Measurements from ENCODE around the gene RNF5.

RNF5 gene

GRCh38 chr6:32152769-32153563, 25.2 kb upstream of the RNF5 start:
- no peak for DNase-seq

GRCh38 chr6:32153564-32154513, 24.4 kb upstream of the RNF5 start, which contains the start of gene PPT2:
Gene PPT2 (plus strand): TSS chr6:32154141. CDS start chr6:32154595, 454 bp downstream.
- peak; percentile 54 for DNase-seq

- peak; percentile 53 for DNase-seq
These were observed 23.6 kb upstream of the RNF5 start for GRCh38 chr6:32154514-32155161.

- DNase-seq: no peak
These were observed 21.3 kb upstream of the RNF5 start for GRCh38 chr6:32156891-32157290.

GRCh38 chr6:32158052-32158451, 20.2 kb upstream of the RNF5 start:
- DNase-seq: no peak

- DNase-seq: no peak
These were observed 14.5 kb upstream of the RNF5 start for GRCh38 chr6:32163559-32164258.

GRCh38 chr6:32164295-32164694, 13.9 kb upstream of the RNF5 start, which contains the start of gene EGFL8:
Gene EGFL8 (plus strand): TSS chr6:32164595. CDS start chr6:32166166, 1,571 bp downstream.
- no peak for DNase-seq

GRCh38 chr6:32166411-32167061, 11.7 kb upstream of the RNF5 start:
- DNase-seq: no peak

GRCh38 chr6:32167154-32167760, 10.9 kb upstream of the RNF5 start:
- no peak for DNase-seq

- DNase-seq: no peak
These were observed 10.4 kb upstream of the RNF5 start for GRCh38 chr6:32167761-32168262.

GRCh38 chr6:32168350-32168749, 9.9 kb upstream of the RNF5 start:
- no peak for DNase-seq

GRCh38 chr6:32168807-32169591, 9.2 kb upstream of the RNF5 start:
- DNase-seq: no peak

GRCh38 chr6:32170294-32170693, 7.9 kb upstream of the RNF5 start:
- DNase-seq: no peak

GRCh38 chr6:32171234-32171633, 7.0 kb upstream of the RNF5 start:
- DNase-seq: no peak

GRCh38 chr6:32173051-32173727, 5.0 kb upstream of the RNF5 start:
- no peak for DNase-seq

- DNase-seq: no peak
These were observed 3.8 kb upstream of the RNF5 start for GRCh38 chr6:32174416-32174815.

GRCh38 chr6:32175322-32175710, 2.9 kb upstream of the RNF5 start:
- DNase-seq: no peak

- DNase-seq: peak; percentile 88
These were observed 2.3 kb upstream of the RNF5 start, which contains the start of gene AGPAT1 for GRCh38 chr6:32175711-32176475. Gene AGPAT1 (minus strand): TSS chr6:32176084. CDS start chr6:32171496, 4,588 bp downstream.
